ENCODE data around the gene DAPK2. TPM values are rescaled to one million over a fixed set of nuclear protein-coding genes. Genes with fewer than 3 reads are reported as not detected.

DAPK2 gene
- total RNA-seq, 1 donor, result 23.5 TPM

DNA sequence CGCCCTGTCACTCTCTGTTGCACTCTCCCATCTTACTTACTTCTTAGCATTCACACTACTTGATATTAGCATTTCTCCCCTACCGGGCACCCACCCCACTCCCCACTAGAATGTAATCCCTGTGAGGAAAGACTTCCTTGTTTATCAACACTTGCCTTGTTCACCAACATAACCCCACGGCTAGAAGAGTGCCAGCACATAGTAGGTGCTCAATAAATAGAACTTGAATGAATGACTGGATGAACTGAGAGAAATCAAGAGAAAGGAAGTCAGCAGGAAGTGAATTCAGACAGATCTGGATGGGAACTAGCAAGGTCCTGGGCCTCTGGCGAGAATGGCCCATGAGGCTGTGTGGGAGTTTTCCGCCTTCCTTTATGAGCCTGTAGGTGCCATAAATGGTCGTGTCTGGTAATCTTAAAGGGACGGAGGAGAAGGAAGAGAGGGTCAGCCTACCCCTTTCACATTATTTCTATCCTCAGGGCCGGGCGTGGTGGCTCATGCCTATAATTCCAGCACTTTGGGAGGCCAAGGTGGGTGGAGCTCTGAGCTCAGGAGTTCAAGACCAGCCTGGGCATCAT lies 170.1 kb downstream of the DAPK2 start:
- Histone ChIP-seq H2AFZ (ENCODE audit: low read length) (no peak overlapping the region), H3K36me3 (ENCODE audit: insufficient read depth, low read length) (no peaks in the 10 kb centered on the region), H3K9me3 (ENCODE audit: low read depth, low read length) (no peaks in the 10 kb centered on the region), H3K27ac (ENCODE audit: low read depth, low read length) (no peak overlapping the region), H4K20me1 (ENCODE audit: insufficient read depth, low read length) (no peaks in the 10 kb centered on the region), H3K4me2 (ENCODE audit: insufficient read depth, low read length) (no peak overlapping the region), H3K4me1 (ENCODE audit: insufficient read depth, low read length) (no peaks in the 10 kb centered on the region), H3K79me2 (ENCODE audit: insufficient read depth, low read length) (no peaks in the 10 kb centered on the region), H3K4me3 (ENCODE audit: insufficient read depth, low read length) (no peak overlapping the region), H3K27me3 (ENCODE audit: insufficient read depth, low read length) (no peaks in the 10 kb centered on the region)
- TF ChIP-seq, protein P1, sequence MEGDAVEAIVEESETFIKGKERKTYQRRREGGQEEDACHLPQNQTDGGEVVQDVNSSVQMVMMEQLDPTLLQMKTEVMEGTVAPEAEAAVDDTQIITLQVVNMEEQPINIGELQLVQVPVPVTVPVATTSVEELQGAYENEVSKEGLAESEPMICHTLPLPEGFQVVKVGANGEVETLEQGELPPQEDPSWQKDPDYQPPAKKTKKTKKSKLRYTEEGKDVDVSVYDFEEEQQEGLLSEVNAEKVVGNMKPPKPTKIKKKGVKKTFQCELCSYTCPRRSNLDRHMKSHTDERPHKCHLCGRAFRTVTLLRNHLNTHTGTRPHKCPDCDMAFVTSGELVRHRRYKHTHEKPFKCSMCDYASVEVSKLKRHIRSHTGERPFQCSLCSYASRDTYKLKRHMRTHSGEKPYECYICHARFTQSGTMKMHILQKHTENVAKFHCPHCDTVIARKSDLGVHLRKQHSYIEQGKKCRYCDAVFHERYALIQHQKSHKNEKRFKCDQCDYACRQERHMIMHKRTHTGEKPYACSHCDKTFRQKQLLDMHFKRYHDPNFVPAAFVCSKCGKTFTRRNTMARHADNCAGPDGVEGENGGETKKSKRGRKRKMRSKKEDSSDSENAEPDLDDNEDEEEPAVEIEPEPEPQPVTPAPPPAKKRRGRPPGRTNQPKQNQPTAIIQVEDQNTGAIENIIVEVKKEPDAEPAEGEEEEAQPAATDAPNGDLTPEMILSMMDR (IDR thresholded peaks at IDR 0.05; ENCODE audit: extremely low read depth, low read depth, low read length), result no peak
- DNase-seq (ENCODE audit: insufficient read length, low spot score, missing footprints), result no peak

DNA sequence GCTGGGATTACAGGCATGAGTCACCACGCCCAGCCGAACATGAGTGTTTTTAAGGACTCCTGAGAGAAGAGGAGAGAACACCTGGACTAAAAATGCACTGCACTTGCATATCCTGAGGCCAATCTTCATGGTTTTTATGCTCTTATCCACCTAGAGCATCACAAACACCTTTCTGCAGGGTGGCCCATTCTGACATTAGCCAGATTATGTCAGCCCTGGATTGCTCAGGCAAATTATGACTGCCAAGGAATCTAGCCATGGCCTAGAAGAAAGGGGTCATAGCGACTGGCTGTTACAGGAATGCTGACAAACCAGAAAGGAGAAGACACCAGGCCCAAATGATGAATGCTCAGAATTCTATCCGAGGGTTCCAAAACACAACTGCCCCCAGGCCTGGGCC lies 171.7 kb downstream of the DAPK2 start:
- H3K4me2 ChIP-seq (ENCODE audit: insufficient read depth, low read length), result no peak overlapping the region

DNA sequence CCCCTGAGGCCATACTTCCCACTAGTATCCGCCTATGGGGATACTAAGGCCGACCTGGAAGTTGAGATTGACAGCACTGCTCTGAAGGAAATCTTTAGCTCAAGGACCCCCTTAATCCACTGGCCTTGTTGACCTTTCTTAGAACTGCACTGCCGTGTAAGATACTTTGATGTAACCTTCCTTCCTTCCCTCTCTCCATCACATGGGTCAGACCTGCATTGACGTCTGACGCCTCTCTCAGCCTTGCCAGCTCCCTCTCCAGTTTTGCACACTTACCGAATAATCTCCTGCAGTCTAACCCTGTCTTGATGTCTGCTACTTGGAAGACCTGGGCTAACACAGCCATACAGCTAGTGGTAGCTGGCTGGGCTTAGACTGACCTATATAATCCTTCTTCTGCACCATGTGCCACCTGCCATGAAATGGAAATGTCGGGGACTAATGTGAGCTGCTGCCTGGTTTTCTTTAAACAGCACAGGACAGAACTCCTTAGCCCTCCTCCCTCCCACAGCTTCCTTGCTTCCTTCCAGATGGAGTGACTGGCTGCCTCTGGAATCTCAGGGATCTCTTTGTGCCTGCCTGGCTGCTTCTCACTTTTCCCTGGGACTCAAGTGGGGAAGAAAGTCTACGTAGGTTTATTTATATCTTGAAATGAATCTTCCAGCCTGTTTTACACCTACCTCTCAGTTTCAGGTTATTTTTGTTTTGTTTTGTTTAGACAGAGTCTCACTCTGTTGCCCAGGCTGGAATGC lies 173.3 kb downstream of the DAPK2 start:
- no peaks in the 10 kb centered on the region for H4K20me1 ChIP-seq (ENCODE audit: insufficient read depth, low read length)
- no peak overlapping the region for H3K27ac ChIP-seq (ENCODE audit: low read depth, low read length)
- no peaks in the 10 kb centered on the region for H3K36me3 ChIP-seq (ENCODE audit: insufficient read depth, low read length)
- TF ChIP-seq, protein P1 (IDR thresholded peaks at IDR 0.05; ENCODE audit: extremely low read depth, low read depth, low read length), result no peak
- no peaks in the 10 kb centered on the region for H3K4me1 ChIP-seq (ENCODE audit: insufficient read depth, low read length)
- H2AFZ ChIP-seq (ENCODE audit: low read length), result no peak overlapping the region
- H3K9me3 ChIP-seq (ENCODE audit: low read depth, low read length), result no peaks in the 10 kb centered on the region
- DNase-seq (ENCODE audit: insufficient read length, low spot score, missing footprints), result peak; percentile 80
- no peaks in the 10 kb centered on the region for H3K27me3 ChIP-seq (ENCODE audit: insufficient read depth, low read length)
- no peak overlapping the region for H3K4me2 ChIP-seq (ENCODE audit: insufficient read depth, low read length)
- H3K4me3 ChIP-seq (ENCODE audit: insufficient read depth, low read length), result no peak overlapping the region
- no peaks in the 10 kb centered on the region for H3K79me2 ChIP-seq (ENCODE audit: insufficient read depth, low read length)

More for the DNA sequence above, 171.7 kb downstream of the DAPK2 start:
- Histone ChIP-seq H3K4me3 (ENCODE audit: insufficient read depth, low read length) (no peak overlapping the region), H3K27ac (ENCODE audit: low read depth, low read length) (no peak overlapping the region), H3K36me3 (ENCODE audit: insufficient read depth, low read length) (no peaks in the 10 kb centered on the region), H2AFZ (ENCODE audit: low read length) (no peak overlapping the region), H3K9me3 (ENCODE audit: low read depth, low read length) (no peaks in the 10 kb centered on the region), H4K20me1 (ENCODE audit: insufficient read depth, low read length) (no peaks in the 10 kb centered on the region), H3K4me1 (ENCODE audit: insufficient read depth, low read length) (no peaks in the 10 kb centered on the region), H3K27me3 (ENCODE audit: insufficient read depth, low read length) (no peaks in the 10 kb centered on the region), H3K79me2 (ENCODE audit: insufficient read depth, low read length) (no peaks in the 10 kb centered on the region)
- DNase-seq (ENCODE audit: insufficient read length, low spot score, missing footprints), result no peak
- TF ChIP-seq, protein P1 (IDR thresholded peaks at IDR 0.05; ENCODE audit: extremely low read depth, low read depth, low read length), result no peak

DNA sequence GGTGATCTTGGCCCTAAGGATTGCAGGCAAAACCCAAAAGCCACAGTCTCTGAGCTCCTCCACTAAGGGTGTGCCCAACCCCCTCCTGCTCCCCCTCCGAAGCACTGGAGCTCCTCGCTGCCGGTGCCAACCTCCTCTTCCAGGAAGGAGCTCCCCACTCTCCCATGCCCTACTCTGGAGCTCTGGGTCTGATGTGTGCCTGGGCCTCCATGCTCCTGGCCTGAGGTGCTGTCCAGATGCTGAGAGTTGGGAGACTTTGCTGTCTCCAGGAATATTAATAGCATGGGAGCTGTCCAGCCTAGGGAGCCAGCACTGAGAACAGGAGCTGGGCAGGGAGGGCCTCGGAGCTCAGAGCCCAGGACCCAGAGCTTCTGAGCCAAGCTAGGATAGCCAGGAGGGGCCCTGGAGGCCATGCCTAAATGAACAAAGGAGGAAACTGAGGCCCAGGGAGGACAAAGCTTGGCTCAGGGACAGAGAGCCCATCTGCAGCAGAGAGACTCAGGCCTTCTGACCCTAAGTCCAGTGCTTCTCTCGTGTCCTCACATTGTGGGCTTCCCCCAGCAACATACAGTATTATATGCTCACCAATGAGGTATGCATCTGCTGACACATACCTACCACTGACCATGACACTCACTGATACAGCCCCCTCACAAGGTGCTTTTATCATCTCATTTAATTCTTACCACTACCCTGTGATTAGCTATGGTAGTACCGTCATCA lies 175.6 kb downstream of the DAPK2 start:
- Histone ChIP-seq H3K27ac (ENCODE audit: low read depth, low read length) (no peak overlapping the region), H3K27me3 (ENCODE audit: insufficient read depth, low read length) (no peaks in the 10 kb centered on the region), H3K79me2 (ENCODE audit: insufficient read depth, low read length) (no peaks in the 10 kb centered on the region), H2AFZ (ENCODE audit: low read length) (no peak overlapping the region), H4K20me1 (ENCODE audit: insufficient read depth, low read length) (no peaks in the 10 kb centered on the region), H3K4me1 (ENCODE audit: insufficient read depth, low read length) (no peaks in the 10 kb centered on the region), H3K36me3 (ENCODE audit: insufficient read depth, low read length) (no peaks in the 10 kb centered on the region), H3K9me3 (ENCODE audit: low read depth, low read length) (no peaks in the 10 kb centered on the region), H3K4me2 (ENCODE audit: insufficient read depth, low read length) (no peak overlapping the region), H3K4me3 (ENCODE audit: insufficient read depth, low read length) (no peak overlapping the region)
- DNase-seq (ENCODE audit: insufficient read length, low spot score, missing footprints), result peak; percentile 96
- TF ChIP-seq, protein P1 (IDR thresholded peaks at IDR 0.05; ENCODE audit: extremely low read depth, low read depth, low read length), result no peak
